IMR-90 (cell line): ENCODE results near the gene N4BP2L1. TPM values are rescaled to one million over a fixed set of nuclear protein-coding genes. Genes with fewer than 3 reads are reported as not detected.
A peak's percentile ranks its signal among the peaks of the same experiment; 100 is the strongest.

Experiments used
- ATAC-seq: fragments of 200-7000 bp; cut with Tn5 transposase; 2 replicates; pipeline ENCODE4 v1.9.1; 2020; ENCODE audit warnings: low read depth, mild to moderate bottlenecking, moderate library complexity
- BruUV-seq: library from RNA; stranded (reverse); fragments of 400-500 nt; replicated peaks from 2 replicates; lab custom pipeline; 2021; lab: Mats Ljungman, UMichigan
- CTCF ChIA-PET: fragments of 300-600 bp; formaldehyde crosslinking; extraction: SDS; loops from one replicate; lab custom pipeline; 2021; ENCODE audit warnings: antibody characterized with exemption; lab: Yijun Ruan, JAX
- POLR2A ChIA-PET: fragments of 300-600 bp; sonication (Branson Sonifier 250); formaldehyde crosslinking; loops from one replicate; lab custom pipeline; 2022; ENCODE audit warnings: antibody characterized with exemption; ENCODE audit not compliant: unreplicated experiment; lab: Charles Lee
- DNase-seq: peaks from one replicate; pipeline ENCODE4 v3.0.0; 2013
- H2AFZ ChIP-seq: replicated peaks from 2 replicates; pipeline ENCODE3; 2013; ENCODE audit warnings: low read length, mild to moderate bottlenecking; ENCODE audit not compliant: poor library complexity
- H2AK5ac ChIP-seq: 2 replicates; pipeline ENCODE4 v1.6.1; 2013; ENCODE audit warnings: low read depth, low read length, inconsistent platforms
- H2AK9ac ChIP-seq: replicated peaks from 2 replicates; pipeline ENCODE3; 2013; ENCODE audit warnings: mild to moderate bottlenecking, low read depth, low read length, moderate library complexity; ENCODE audit not compliant: poor library complexity
- H2BK120ac ChIP-seq: 2 replicates; pipeline ENCODE4 v1.6.1; 2013; ENCODE audit warnings: low read depth, low read length, inconsistent platforms
- H2BK15ac ChIP-seq: 3 replicates; pipeline ENCODE4 v1.6.1; 2013; ENCODE audit warnings: low read depth, low read length, inconsistent platforms
- H2BK20ac ChIP-seq: 2 replicates; pipeline ENCODE4 v1.6.1; 2013; ENCODE audit warnings: low read depth, mild to moderate bottlenecking, inconsistent platforms, low read length, moderate library complexity
- H2BK5ac ChIP-seq: 2 replicates; pipeline ENCODE4 v1.6.1; 2013; ENCODE audit warnings: mild to moderate bottlenecking, low read depth, low read length, inconsistent platforms; ENCODE audit not compliant: poor library complexity, severe bottlenecking
- H3K14ac ChIP-seq: replicated peaks from 2 replicates; pipeline ENCODE4 v1.6.1; 2013; ENCODE audit warnings: low read depth, low read length, inconsistent platforms
- H3K18ac ChIP-seq: 2 replicates; pipeline ENCODE4 v1.6.1; 2013; ENCODE audit warnings: low read depth, low read length, control low read depth
- H3K23ac ChIP-seq: 2 replicates; pipeline ENCODE4 v1.6.1; 2013; ENCODE audit warnings: low read depth, low read length, inconsistent platforms
- H3K27ac ChIP-seq: 2 replicates; pipeline ENCODE4 v1.5.1; 2013; ENCODE audit warnings: mild to moderate bottlenecking, control low read depth, low read length; ENCODE audit not compliant: insufficient read depth
- H3K27me3 ChIP-seq: 2 replicates; pipeline ENCODE4 v1.6.1; 2013; ENCODE audit warnings: low read length; ENCODE audit not compliant: control insufficient read depth, insufficient read depth
- H3K36me3 ChIP-seq: 2 replicates; pipeline ENCODE4 v1.6.1; 2013; ENCODE audit warnings: low read length, mixed read lengths; ENCODE audit not compliant: control insufficient read depth, insufficient read depth
- H3K4ac ChIP-seq: 2 replicates; pipeline ENCODE4 v1.6.1; 2013; ENCODE audit warnings: low read depth, low read length, inconsistent platforms
- H3K4me1 ChIP-seq: 2 replicates; pipeline ENCODE4 v1.6.1; 2013; ENCODE audit warnings: low read length, mixed read lengths; ENCODE audit not compliant: control insufficient read depth, insufficient read depth
- H3K4me2 ChIP-seq: 2 replicates; pipeline ENCODE4 v1.6.1; 2013; ENCODE audit warnings: low read depth, mild to moderate bottlenecking, control low read depth, low read length, moderate library complexity
- H3K4me3 ChIP-seq: 2 replicates; pipeline ENCODE4 v1.5.1; 2013; ENCODE audit warnings: low read depth, mild to moderate bottlenecking, control low read depth, low read length, moderate library complexity; ENCODE audit not compliant: insufficient read depth
- H3K56ac ChIP-seq: 2 replicates; pipeline ENCODE4 v1.6.1; 2013; ENCODE audit warnings: low read length, inconsistent platforms; ENCODE audit not compliant: insufficient read depth; ENCODE audit errors: extremely low read depth
- H3K79me1 ChIP-seq, 2 experiments: 2 replicates each; pipeline ENCODE4 v1.6.1; 2013; ENCODE audit warnings: low read length in 2 of 2, inconsistent platforms in 1 of 2, low read depth in 1 of 2
- H3K9ac ChIP-seq: 2 replicates; pipeline ENCODE4 v1.6.1; 2013; ENCODE audit warnings: low read depth, low read length, control low read depth
- H3K9me1 ChIP-seq: 2 replicates; pipeline ENCODE4 v1.6.1; 2013; ENCODE audit warnings: low read length, inconsistent platforms; ENCODE audit not compliant: insufficient read depth
- H3K9me3 ChIP-seq: 2 replicates; pipeline ENCODE4 v1.6.1; 2013; ENCODE audit warnings: low read length; ENCODE audit not compliant: control insufficient read depth, insufficient read depth
- H4K20me1 ChIP-seq: 2 replicates; pipeline ENCODE4 v1.6.1; 2013; ENCODE audit warnings: low read length, inconsistent platforms; ENCODE audit not compliant: insufficient read depth
- H4K5ac ChIP-seq: 2 replicates; pipeline ENCODE4 v1.6.1; 2013; ENCODE audit warnings: mild to moderate bottlenecking, low read depth, low read length, control low read depth
- H4K8ac ChIP-seq, 2 experiments: 2 replicates each; pipeline ENCODE4 v1.6.1; 2013; ENCODE audit warnings: low read depth in 2 of 2, low read length in 2 of 2, control low read depth in 1 of 2, inconsistent platforms in 1 of 2
- H4K91ac ChIP-seq: 2 replicates; pipeline ENCODE4 v1.6.1; 2013; ENCODE audit warnings: low read depth, low read length, inconsistent platforms; ENCODE audit not compliant: insufficient read depth
- BHLHE40 ChIP-seq: fragments of 150-350 bp; IDR thresholded peaks from 2 replicates; pipeline ENCODE4 v1.6.1; 2016; ENCODE audit warnings: mild to moderate bottlenecking, low read depth, low read length
- CEBPB ChIP-seq: IDR thresholded peaks from 2 replicates; pipeline ENCODE4 v1.6.1; 2012; ENCODE audit warnings: low read depth, low read length, improper control_type of control experiment
- CHD1 ChIP-seq: IDR thresholded peaks from 2 replicates; pipeline ENCODE4 v1.6.1; 2012; ENCODE audit warnings: low read depth, low read length, improper control_type of control experiment
- FOS ChIP-seq: fragments of 150-350 bp; IDR thresholded peaks from 2 replicates; pipeline ENCODE4 v1.6.1; 2016; ENCODE audit warnings: low read depth, low read length
- MAFK ChIP-seq: IDR thresholded peaks from 2 replicates; pipeline ENCODE4 v1.6.1; 2012; ENCODE audit warnings: low read depth, low read length, improper control_type of control experiment
- MAZ ChIP-seq: IDR thresholded peaks from 2 replicates; pipeline ENCODE4 v1.6.1; 2012; ENCODE audit warnings: low read depth, mild to moderate bottlenecking, low read length, improper control_type of control experiment, moderate library complexity, borderline replicate concordance
- MXI1 ChIP-seq: IDR thresholded peaks from 2 replicates; pipeline ENCODE4 v1.6.1; 2012; ENCODE audit warnings: low read depth, mild to moderate bottlenecking, low read length, moderate library complexity, borderline replicate concordance
- NFE2L2 ChIP-seq: fragments of 150-350 bp; IDR thresholded peaks from 2 replicates; pipeline ENCODE4 v1.6.1; 2016; ENCODE audit warnings: low read depth, mild to moderate bottlenecking, low read length
- POLR2A ChIP-seq: IDR thresholded peaks from 2 replicates; pipeline ENCODE4 v1.6.1; 2012; ENCODE audit warnings: mild to moderate bottlenecking, low read depth, low read length
- RAD21 ChIP-seq: IDR thresholded peaks from 2 replicates; pipeline ENCODE4 v1.6.1; 2012; ENCODE audit warnings: low read length, improper control_type of control experiment
- RCOR1 ChIP-seq: IDR thresholded peaks from 2 replicates; pipeline ENCODE4 v1.6.1; 2012; ENCODE audit warnings: mild to moderate bottlenecking, low read length, improper control_type of control experiment; ENCODE audit not compliant: insufficient replicate concordance
- RFX5 ChIP-seq: IDR thresholded peaks from 2 replicates; pipeline ENCODE4 v1.8.0; 2012; ENCODE audit warnings: low read depth, mild to moderate bottlenecking, low read length, moderate library complexity
- SMC3 ChIP-seq: fragments of 150-350 bp; IDR thresholded peaks from 2 replicates; pipeline ENCODE4 v1.6.1; 2016; ENCODE audit warnings: low read depth, mild to moderate bottlenecking, antibody characterized with exemption, low read length, moderate library complexity
- dilution Hi-C: fragments of 300-500 bp; cut with HindIII; formaldehyde crosslinking; loops from one replicate; pipeline ENCODE4 v1.14.3; 2018; ENCODE audit warnings: low sequenced_read_pairs; ENCODE audit not compliant: unreplicated experiment
- in situ Hi-C: fragments of 300-500 bp; cut with MboI; formaldehyde crosslinking; loops from 3 replicates; pipeline ENCODE4 v1.14.3; 2019; ENCODE audit warnings: low sequenced_read_pairs, inconsistent platforms, mixed read lengths
- intact Hi-C: fragments of 100-400 bp; cut with micrococcal nuclease; formaldehyde crosslinking; loops from 2 replicates; pipeline ENCODE4 v1.10.0; 2022
- polyA plus RNA-seq, 3 experiments: library from polyadenylated mRNA; depleted of rRNA; stranded (reverse); fragments of >200 nt; gene quantifications; 2 replicates each; pipeline ENCODE4 v1.2.3, GENCODE V29; 2012; ENCODE audit warnings: low replicate concordance in 1 of 3
- total RNA-seq: library from RNA; depleted of rRNA; stranded (reverse); fragments of >200 nt; gene quantifications from 2 replicates; pipeline ENCODE4 v1.2.3, GENCODE V29; 2012
- TF ChIP-seq, protein P1 (sequence below): fragments of 150-350 bp; IDR thresholded peaks from 2 replicates; pipeline ENCODE4 v1.6.1; 2016; ENCODE audit warnings: low read depth, mild to moderate bottlenecking, low read length, moderate library complexity, borderline replicate concordance
- TF ChIP-seq, protein P2 (sequence below): fragments of 150-350 bp; IDR thresholded peaks from 2 replicates; pipeline ENCODE4 v1.6.1; 2017; ENCODE audit warnings: mild to moderate bottlenecking, antibody characterized with exemption, low read length, low read depth
- TF ChIP-seq, protein P3 (sequence below): conservative IDR thresholded peaks from 2 replicates; pipeline ENCODE4 v1.5.1; 2012; ENCODE audit warnings: mild to moderate bottlenecking, low read depth, low read length, improper control_type of control experiment

Gene N4BP2L1
- total and polyA plus RNA-seq, 2 of the 4 experiments (the other 2 are of a cell fraction) = 0.18 to 0.46 TPM

DNA sequence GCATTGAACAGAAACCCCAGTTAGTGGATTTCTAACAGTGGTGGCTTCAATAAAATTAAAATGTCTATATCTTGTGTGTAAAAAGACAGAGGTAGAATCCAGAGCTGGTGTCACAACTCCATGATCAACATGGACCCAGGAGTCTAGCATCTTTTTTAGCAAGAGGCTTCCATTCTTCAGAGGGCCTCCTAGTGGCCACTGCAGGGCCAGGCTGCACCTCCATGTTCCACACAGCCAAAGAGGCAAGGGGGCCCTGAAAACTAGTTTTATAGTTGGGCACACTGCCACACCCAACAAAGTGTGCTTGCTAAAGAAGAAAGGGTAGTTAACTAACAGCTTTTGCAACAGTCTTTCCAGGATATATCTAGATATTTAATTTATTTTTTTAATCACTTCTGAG, 12.9 kb downstream of the N4BP2L1 start:
- H3K4ac ChIP-seq = no peak overlapping the region
- TF ChIP-seq RCOR1 (no peak), NFE2L2 (no peak), RAD21 (peak; percentile 20; the same call in 1 of the 2 replicates), CEBPB (no peak), CHD1 (no peak), MAFK (no peak), BHLHE40 (no peak), MAZ (no peak), FOS (no peak), RFX5 (no peak), POLR2A (no peak), SMC3 (0 out of 2 replicates have a peak, but pooled peaks have one; percentile 12), MXI1 (no peak)
- TF ChIP-seq, protein P1, sequence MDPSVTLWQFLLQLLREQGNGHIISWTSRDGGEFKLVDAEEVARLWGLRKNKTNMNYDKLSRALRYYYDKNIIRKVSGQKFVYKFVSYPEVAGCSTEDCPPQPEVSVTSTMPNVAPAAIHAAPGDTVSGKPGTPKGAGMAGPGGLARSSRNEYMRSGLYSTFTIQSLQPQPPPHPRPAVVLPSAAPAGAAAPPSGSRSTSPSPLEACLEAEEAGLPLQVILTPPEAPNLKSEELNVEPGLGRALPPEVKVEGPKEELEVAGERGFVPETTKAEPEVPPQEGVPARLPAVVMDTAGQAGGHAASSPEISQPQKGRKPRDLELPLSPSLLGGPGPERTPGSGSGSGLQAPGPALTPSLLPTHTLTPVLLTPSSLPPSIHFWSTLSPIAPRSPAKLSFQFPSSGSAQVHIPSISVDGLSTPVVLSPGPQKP = no peak
- TF ChIP-seq, protein P2, sequence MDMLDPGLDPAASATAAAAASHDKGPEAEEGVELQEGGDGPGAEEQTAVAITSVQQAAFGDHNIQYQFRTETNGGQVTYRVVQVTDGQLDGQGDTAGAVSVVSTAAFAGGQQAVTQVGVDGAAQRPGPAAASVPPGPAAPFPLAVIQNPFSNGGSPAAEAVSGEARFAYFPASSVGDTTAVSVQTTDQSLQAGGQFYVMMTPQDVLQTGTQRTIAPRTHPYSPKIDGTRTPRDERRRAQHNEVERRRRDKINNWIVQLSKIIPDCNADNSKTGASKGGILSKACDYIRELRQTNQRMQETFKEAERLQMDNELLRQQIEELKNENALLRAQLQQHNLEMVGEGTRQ = no peak
- TF ChIP-seq, protein P3, sequence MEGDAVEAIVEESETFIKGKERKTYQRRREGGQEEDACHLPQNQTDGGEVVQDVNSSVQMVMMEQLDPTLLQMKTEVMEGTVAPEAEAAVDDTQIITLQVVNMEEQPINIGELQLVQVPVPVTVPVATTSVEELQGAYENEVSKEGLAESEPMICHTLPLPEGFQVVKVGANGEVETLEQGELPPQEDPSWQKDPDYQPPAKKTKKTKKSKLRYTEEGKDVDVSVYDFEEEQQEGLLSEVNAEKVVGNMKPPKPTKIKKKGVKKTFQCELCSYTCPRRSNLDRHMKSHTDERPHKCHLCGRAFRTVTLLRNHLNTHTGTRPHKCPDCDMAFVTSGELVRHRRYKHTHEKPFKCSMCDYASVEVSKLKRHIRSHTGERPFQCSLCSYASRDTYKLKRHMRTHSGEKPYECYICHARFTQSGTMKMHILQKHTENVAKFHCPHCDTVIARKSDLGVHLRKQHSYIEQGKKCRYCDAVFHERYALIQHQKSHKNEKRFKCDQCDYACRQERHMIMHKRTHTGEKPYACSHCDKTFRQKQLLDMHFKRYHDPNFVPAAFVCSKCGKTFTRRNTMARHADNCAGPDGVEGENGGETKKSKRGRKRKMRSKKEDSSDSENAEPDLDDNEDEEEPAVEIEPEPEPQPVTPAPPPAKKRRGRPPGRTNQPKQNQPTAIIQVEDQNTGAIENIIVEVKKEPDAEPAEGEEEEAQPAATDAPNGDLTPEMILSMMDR = peak; percentile 37
- dilution Hi-C loops = no loop called here
- H3K23ac ChIP-seq = no peak overlapping the region
- no peak overlapping the region for H2BK20ac ChIP-seq
- ATAC-seq (no peak; the same call in 1 of the 2 replicates), DNase-seq (no peak)
- H2BK5ac ChIP-seq = no peak overlapping the region
- CTCF ChIA-PET = interaction anchor here (0.5 to 1.7 kb wide), 4 partner anchors 10 to 127 kb away, joined by 3 to 7 read pairs (median 4); no protein-coding TSS in a partner anchor
- no peak overlapping the region for H4K5ac ChIP-seq
- H3K9ac ChIP-seq = no peak overlapping the region
- H3K14ac ChIP-seq = no peak overlapping the region
- no peak overlapping the region for H2BK120ac ChIP-seq
- POLR2A ChIA-PET = no interaction called here
- H2AK9ac ChIP-seq = no peak overlapping the region
- H3K27ac ChIP-seq = no peak overlapping the region
- H3K9me1 ChIP-seq = no peaks in the 10 kb centered on the region
- H3K79me1 ChIP-seq = no peaks in the 10 kb centered on the region
- in situ Hi-C loops = no loop called here
- H3K4me1 ChIP-seq = peaks cover 3% of the 10 kb centered on the region
- peaks cover 4% of the 10 kb centered on the region; the same call in 1 of the 2 replicates for H3K9me3 ChIP-seq
- H2BK15ac ChIP-seq = no peak overlapping the region
- no peak overlapping the region for H3K56ac ChIP-seq
- H2AFZ ChIP-seq = no peak overlapping the region
- intact Hi-C loops = no loop called here
- H3K36me3 ChIP-seq = no peaks in the 10 kb centered on the region
- no peak overlapping the region for H4K8ac ChIP-seq
- no peaks in the 10 kb centered on the region for H3K27me3 ChIP-seq
- H3K4me3 ChIP-seq = no peak overlapping the region
- no TSS peak for BruUV-seq
- H3K18ac ChIP-seq = no peak overlapping the region
- H3K4me2 ChIP-seq = no peak overlapping the region
- no peaks in the 10 kb centered on the region for H4K20me1 ChIP-seq
- no peak overlapping the region for H2AK5ac ChIP-seq
- no peak overlapping the region for H4K91ac ChIP-seq
